HL-60 (cell line): ENCODE measurements around the gene CDK19.

Experiments
- DNase-seq, 2 experiments: peaks; one replicate each; pipeline ENCODE4 v3.0.0-alpha.2; 2010 to 2020; ENCODE audit warnings: low read depth in 1 of 2, low spot score in 1 of 2
- H3K27ac ChIP-seq: fragments of 250-450 bp; sonication (Bioruptor Pico); replicated peaks from 2 replicates; pipeline ENCODE4 v1.5.1; 2020; ENCODE audit warnings: mild to moderate bottlenecking, moderate library complexity
- H3K27me3 ChIP-seq: fragments of 250-450 bp; sonication (Bioruptor Pico); 2 replicates; pipeline ENCODE4 v1.5.1; 2021; ENCODE audit warnings: mild to moderate bottlenecking, moderate library complexity; ENCODE audit not compliant: insufficient read depth, poor library complexity, severe bottlenecking
- H3K4me3 ChIP-seq: replicated peaks from 2 replicates; pipeline ENCODE4 v1.5.1; 2011; ENCODE audit warnings: mild to moderate bottlenecking, control low read depth, low read length; ENCODE audit not compliant: insufficient read depth
- GABPA ChIP-seq: IDR thresholded peaks from 2 replicates; pipeline ENCODE4 v1.6.1; 2012; ENCODE audit warnings: low read depth
- POLR2AphosphoS5 ChIP-seq: IDR thresholded peaks from 2 replicates; pipeline ENCODE4 v1.6.1; 2012; ENCODE audit warnings: low read depth
- SPI1 ChIP-seq: IDR thresholded peaks from 2 replicates; pipeline ENCODE4 v1.6.1; 2012; ENCODE audit warnings: low read depth, mild to moderate bottlenecking, borderline replicate concordance
- TF ChIP-seq, protein P1 (sequence below): IDR thresholded peaks from 2 replicates; pipeline ENCODE4 v1.6.1; 2012; ENCODE audit warnings: low read depth; ENCODE audit not compliant: insufficient replicate concordance
- TF ChIP-seq, protein P2 (sequence below): IDR thresholded peaks from one replicate; pipeline ENCODE4 v1.5.1; 2011; ENCODE audit warnings: low read length, control low read depth, inconsistent platforms; ENCODE audit not compliant: insufficient read depth

CDK19 gene

DNA sequence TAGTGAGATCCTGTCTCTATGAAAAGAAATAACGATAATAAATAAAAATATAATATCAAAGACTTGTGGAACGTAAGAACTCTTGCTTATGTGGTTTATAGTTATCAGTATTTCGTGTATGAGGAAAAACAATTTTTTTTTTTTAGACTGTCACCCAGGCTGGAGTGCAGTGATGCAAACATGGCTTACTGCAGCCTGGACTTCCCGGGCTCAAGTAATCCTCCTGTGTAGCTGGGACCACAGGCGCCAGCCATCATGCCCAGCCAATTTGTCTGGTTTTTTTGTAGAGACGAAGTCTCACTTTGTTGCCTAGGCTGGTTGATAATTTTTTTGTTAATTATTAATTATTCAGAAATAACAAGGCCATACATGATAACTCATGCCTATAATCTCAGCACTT, 18.6 kb upstream of the CDK19 start:
- Histone ChIP-seq H3K27ac (no peak overlapping the region), H3K27me3 (no peaks in the 10 kb centered on the region), H3K4me3 (no peak overlapping the region)
- TF ChIP-seq GABPA (no peak), POLR2AphosphoS5 (no peak), SPI1 (no peak)
- TF ChIP-seq, protein P1, sequence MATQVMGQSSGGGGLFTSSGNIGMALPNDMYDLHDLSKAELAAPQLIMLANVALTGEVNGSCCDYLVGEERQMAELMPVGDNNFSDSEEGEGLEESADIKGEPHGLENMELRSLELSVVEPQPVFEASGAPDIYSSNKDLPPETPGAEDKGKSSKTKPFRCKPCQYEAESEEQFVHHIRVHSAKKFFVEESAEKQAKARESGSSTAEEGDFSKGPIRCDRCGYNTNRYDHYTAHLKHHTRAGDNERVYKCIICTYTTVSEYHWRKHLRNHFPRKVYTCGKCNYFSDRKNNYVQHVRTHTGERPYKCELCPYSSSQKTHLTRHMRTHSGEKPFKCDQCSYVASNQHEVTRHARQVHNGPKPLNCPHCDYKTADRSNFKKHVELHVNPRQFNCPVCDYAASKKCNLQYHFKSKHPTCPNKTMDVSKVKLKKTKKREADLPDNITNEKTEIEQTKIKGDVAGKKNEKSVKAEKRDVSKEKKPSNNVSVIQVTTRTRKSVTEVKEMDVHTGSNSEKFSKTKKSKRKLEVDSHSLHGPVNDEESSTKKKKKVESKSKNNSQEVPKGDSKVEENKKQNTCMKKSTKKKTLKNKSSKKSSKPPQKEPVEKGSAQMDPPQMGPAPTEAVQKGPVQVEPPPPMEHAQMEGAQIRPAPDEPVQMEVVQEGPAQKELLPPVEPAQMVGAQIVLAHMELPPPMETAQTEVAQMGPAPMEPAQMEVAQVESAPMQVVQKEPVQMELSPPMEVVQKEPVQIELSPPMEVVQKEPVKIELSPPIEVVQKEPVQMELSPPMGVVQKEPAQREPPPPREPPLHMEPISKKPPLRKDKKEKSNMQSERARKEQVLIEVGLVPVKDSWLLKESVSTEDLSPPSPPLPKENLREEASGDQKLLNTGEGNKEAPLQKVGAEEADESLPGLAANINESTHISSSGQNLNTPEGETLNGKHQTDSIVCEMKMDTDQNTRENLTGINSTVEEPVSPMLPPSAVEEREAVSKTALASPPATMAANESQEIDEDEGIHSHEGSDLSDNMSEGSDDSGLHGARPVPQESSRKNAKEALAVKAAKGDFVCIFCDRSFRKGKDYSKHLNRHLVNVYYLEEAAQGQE = no peak
- TF ChIP-seq, protein P2, sequence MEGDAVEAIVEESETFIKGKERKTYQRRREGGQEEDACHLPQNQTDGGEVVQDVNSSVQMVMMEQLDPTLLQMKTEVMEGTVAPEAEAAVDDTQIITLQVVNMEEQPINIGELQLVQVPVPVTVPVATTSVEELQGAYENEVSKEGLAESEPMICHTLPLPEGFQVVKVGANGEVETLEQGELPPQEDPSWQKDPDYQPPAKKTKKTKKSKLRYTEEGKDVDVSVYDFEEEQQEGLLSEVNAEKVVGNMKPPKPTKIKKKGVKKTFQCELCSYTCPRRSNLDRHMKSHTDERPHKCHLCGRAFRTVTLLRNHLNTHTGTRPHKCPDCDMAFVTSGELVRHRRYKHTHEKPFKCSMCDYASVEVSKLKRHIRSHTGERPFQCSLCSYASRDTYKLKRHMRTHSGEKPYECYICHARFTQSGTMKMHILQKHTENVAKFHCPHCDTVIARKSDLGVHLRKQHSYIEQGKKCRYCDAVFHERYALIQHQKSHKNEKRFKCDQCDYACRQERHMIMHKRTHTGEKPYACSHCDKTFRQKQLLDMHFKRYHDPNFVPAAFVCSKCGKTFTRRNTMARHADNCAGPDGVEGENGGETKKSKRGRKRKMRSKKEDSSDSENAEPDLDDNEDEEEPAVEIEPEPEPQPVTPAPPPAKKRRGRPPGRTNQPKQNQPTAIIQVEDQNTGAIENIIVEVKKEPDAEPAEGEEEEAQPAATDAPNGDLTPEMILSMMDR = no peak
- DNase-seq = no peak

DNA sequence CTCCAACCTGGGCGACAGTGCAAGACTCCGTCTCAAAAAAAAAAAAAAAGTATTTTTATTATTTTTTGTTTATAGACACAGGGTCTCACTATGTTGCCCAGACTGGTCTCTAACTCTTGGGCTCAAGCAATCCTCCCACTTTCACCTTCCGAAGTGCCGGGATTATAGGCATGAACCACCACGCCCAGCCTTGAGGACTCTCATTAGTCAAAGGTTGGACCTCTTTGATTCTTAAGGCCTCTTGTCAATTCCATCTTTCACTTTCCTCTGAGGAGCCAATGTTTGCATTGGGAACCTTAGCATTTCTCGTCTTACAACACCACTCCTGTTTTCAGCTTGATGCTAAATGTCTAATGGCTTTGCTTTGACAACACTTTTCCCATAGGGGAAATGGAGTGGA, 16.1 kb upstream of the CDK19 start:
- Histone ChIP-seq H3K27me3 (no peaks in the 10 kb centered on the region), H3K27ac (no peak overlapping the region), H3K4me3 (no peak overlapping the region)
- no peak for DNase-seq
- no peak for TF ChIP-seq POLR2AphosphoS5
- TF ChIP-seq GABPA = no peak
- TF ChIP-seq SPI1 = no peak
- TF ChIP-seq, protein P1 = no peak
- TF ChIP-seq, protein P2 = no peak

DNA sequence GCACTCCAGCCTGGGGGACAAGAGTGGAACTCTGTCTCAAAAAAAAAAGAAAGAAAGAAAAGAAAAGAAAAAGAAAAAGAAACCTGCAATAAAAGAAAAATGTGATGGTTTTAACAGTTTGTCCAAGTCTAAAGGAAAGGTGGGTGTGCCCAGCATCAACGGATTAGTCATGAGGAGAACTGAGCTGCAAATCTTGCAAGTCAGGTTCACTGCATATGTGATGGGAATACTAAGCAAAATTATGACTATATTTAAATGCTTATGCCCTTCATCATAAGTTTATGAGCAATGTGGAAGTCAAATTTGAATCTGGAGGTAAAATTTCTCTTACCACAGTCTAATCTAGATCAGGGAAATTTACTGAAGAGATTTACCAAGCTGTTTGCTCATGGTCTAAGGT, 13.1 kb upstream of the CDK19 start:
- no peak overlapping the region for H3K27ac ChIP-seq
- no peak overlapping the region for H3K4me3 ChIP-seq
- no peak for DNase-seq
- no peak for TF ChIP-seq GABPA
- no peaks in the 10 kb centered on the region for H3K27me3 ChIP-seq

DNA sequence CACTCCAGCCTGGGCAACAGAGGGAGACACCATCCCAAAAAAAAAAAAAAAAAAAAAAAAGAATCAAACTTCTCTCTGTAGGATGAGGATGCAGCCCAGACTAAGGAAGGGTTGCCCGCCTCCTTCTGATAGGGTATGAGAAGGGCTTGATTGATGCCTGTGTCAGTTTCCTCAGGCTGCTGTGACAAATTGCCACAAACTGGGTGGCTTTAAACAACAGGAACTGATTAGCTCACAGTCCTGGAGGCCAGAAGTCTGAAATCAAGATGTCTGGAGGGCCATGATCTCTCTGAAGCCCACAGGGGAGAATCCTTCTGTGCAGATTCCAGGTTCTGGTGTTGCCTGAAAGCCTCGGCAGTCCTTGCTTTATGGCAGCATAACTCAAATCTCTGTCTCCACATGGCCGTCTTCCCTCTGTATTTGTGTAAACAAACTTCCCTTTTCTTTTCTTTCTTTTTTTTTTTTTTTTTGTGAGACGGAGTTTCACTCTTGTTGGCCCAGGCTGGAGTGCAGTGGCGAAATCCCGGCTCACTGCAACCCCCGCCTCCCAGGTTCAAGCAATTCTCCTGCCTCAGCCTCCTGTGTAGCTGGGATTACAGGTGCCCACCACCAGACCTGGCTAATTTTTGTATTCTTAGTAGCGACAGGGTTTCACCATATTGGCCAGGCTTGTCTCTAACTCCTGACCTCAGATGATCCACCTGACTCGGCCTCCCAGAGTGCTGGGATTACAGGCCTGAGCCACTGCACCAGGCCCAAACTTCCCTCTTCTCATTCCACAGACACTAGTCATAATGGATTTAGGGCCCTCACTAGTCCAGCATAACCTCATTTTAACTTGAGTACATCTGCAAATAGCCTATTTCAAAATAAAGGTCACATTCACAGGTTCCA, 11.2 kb upstream of the CDK19 start:
- Histone ChIP-seq H3K27ac (peak overlapping the region; percentile 75), H3K27me3 (no peaks in the 10 kb centered on the region), H3K4me3 (peak overlapping the region; percentile 15; the same call in 1 of the 2 replicates)
- DNase-seq = peak in 1 of 2 experiments; percentile 64
- TF ChIP-seq, protein P2 = no peak
- TF ChIP-seq SPI1 = peak; percentile 40; the same call in 1 of the 2 replicates
